Measurements from ENCODE around the gene DNAAF5. TPM values are rescaled to one million over a fixed set of nuclear protein-coding genes. Genes with fewer than 3 reads are reported as not detected.
A peak's percentile ranks its signal among the peaks of the same experiment; 100 is the strongest.
"Not testable (repeated sequence)": the region's sequence is repeated elsewhere in the genome, so short reads cannot be mapped to it uniquely, and the experiment has no call there.

Gene DNAAF5
- total RNA-seq, 1 donor from 2014 or later = 22.8 TPM

GRCh38 chr7:786472-787255 lies 60.2 kb downstream of the DNAAF5 start:
- intact Hi-C loops (cut with micrococcal nuclease) = loop anchor here (10.0 kb wide), 1 partner anchor 88 kb away; the partner anchor contains the start of gene GET4
- DNase-seq = peak; percentile 82
- peak; percentile 82 for ATAC-seq

- intact Hi-C loops (cut with micrococcal nuclease) = loop anchor here (10.0 kb wide), 1 partner anchor 87 kb away; the partner anchor contains the start of gene GET4
- no peak for ATAC-seq
Measured at GRCh38 chr7:787332-788240, 61.1 kb downstream of the DNAAF5 start.

GRCh38 chr7:791519-791918 lies 65.0 kb downstream of the DNAAF5 start:
- DNase-seq (no peak), ATAC-seq (no peak)
- intact Hi-C loops (cut with micrococcal nuclease) = no loop called here

More at GRCh38 chr7:787332-788240, 61.1 kb downstream of the DNAAF5 start:
- DNase-seq = no peak

GRCh38 chr7:794207-794606 lies 67.7 kb downstream of the DNAAF5 start:
- ATAC-seq = peak; percentile 60
- DNase-seq = no peak
- intact Hi-C loops (cut with micrococcal nuclease) = no loop called here

- intact Hi-C loops (cut with micrococcal nuclease) = no loop called here
- DNase-seq = no peak
- ATAC-seq = peak; percentile 13
Measured at GRCh38 chr7:794671-795329, 68.3 kb downstream of the DNAAF5 start.

- intact Hi-C loops (cut with micrococcal nuclease); DNase-seq; ATAC-seq: not testable (repeated sequence)
Measured at GRCh38 chr7:796434-797169, 70.1 kb downstream of the DNAAF5 start.

GRCh38 chr7:798921-799470 lies 72.5 kb downstream of the DNAAF5 start:
- intact Hi-C loops (cut with micrococcal nuclease) = no loop called here
- ATAC-seq (no peak), DNase-seq (no peak)

- no peak for DNase-seq
- intact Hi-C loops (cut with micrococcal nuclease) = no loop called here
- ATAC-seq = peak; percentile 27
Measured at GRCh38 chr7:800692-801091, 74.2 kb downstream of the DNAAF5 start.

- DNase-seq; ATAC-seq; intact Hi-C loops (cut with micrococcal nuclease): not testable (repeated sequence)
Measured at GRCh38 chr7:801351-801750, 74.9 kb downstream of the DNAAF5 start.

- peak; percentile 64 for ATAC-seq
- intact Hi-C loops (cut with micrococcal nuclease) = no loop called here
- DNase-seq = peak; percentile 61
Measured at GRCh38 chr7:801940-802381, 75.5 kb downstream of the DNAAF5 start.

GRCh38 chr7:802500-803242 lies 76.2 kb downstream of the DNAAF5 start:
- ATAC-seq (no peak), DNase-seq (no peak)
- intact Hi-C loops (cut with micrococcal nuclease) = no loop called here

- intact Hi-C loops (cut with micrococcal nuclease) = no loop called here
- DNase-seq (no peak), ATAC-seq (no peak)
Measured at GRCh38 chr7:803243-803635, 76.7 kb downstream of the DNAAF5 start.

GRCh38 chr7:803796-804195 lies 77.3 kb downstream of the DNAAF5 start:
- DNase-seq; ATAC-seq; intact Hi-C loops (cut with micrococcal nuclease): not testable (repeated sequence)

GRCh38 chr7:805261-805660 lies 78.8 kb downstream of the DNAAF5 start:
- ATAC-seq (peak; percentile 52), DNase-seq (no peak)
- intact Hi-C loops (cut with micrococcal nuclease) = no loop called here

GRCh38 chr7:815284-816216 lies 89.1 kb downstream of the DNAAF5 start:
- DNase-seq (peak; percentile 55), ATAC-seq (no peak)
- intact Hi-C loops (cut with micrococcal nuclease) = no loop called here

- DNase-seq (peak; percentile 99), ATAC-seq (peak; percentile 86)
- intact Hi-C loops (cut with micrococcal nuclease) = no loop called here
Measured at GRCh38 chr7:816300-816750, 89.8 kb downstream of the DNAAF5 start.

Data from left ventricle myocardium superior (tissue), 1 donor.